ENCODE measurements around the gene SKI.

SKI gene

DNA sequence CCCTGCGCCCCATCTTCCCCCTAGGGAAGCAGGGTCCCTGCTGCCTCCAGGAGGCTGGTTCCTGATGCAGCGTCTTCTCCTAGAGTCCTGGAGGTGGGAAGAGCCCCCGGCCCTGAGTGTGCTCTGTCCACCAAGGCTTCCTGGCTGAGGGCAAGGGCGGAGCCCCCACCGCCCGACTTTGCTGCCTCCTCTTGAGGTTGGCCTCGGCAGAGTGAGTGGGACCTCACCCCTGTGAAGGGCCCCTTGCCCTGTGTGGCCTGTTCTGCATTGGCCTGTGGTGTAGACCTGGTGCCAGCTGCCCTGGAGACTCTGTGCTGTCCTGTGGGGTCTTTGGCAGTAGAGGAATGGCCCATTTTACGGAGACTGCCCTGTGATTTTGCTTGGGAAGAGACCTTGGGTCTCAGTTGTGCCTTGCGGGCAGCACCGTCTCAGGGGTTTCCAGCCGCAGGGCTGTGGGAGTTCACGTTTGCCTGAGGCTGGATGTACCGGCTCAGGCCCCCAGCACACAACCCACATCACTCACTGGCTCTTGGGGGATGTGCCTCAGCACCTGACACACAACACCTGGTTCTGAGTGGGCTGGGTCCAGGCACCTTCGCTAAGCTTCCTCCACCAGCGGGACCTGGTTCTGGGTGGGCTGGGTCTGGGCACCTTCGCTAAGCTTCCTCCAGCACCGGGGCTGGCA is 73.6 kb downstream of the SKI start:
- Histone ChIP-seq H3K27ac (peak overlapping the region; percentile 81 to 92), H3K4me3 (peak overlapping the region; percentile 67)
- DNase-seq (ENCODE audit: low spot score): no peak
- TF ChIP-seq, protein P1, sequence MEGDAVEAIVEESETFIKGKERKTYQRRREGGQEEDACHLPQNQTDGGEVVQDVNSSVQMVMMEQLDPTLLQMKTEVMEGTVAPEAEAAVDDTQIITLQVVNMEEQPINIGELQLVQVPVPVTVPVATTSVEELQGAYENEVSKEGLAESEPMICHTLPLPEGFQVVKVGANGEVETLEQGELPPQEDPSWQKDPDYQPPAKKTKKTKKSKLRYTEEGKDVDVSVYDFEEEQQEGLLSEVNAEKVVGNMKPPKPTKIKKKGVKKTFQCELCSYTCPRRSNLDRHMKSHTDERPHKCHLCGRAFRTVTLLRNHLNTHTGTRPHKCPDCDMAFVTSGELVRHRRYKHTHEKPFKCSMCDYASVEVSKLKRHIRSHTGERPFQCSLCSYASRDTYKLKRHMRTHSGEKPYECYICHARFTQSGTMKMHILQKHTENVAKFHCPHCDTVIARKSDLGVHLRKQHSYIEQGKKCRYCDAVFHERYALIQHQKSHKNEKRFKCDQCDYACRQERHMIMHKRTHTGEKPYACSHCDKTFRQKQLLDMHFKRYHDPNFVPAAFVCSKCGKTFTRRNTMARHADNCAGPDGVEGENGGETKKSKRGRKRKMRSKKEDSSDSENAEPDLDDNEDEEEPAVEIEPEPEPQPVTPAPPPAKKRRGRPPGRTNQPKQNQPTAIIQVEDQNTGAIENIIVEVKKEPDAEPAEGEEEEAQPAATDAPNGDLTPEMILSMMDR (IDR thresholded peaks at IDR 0.05): no peak

DNA sequence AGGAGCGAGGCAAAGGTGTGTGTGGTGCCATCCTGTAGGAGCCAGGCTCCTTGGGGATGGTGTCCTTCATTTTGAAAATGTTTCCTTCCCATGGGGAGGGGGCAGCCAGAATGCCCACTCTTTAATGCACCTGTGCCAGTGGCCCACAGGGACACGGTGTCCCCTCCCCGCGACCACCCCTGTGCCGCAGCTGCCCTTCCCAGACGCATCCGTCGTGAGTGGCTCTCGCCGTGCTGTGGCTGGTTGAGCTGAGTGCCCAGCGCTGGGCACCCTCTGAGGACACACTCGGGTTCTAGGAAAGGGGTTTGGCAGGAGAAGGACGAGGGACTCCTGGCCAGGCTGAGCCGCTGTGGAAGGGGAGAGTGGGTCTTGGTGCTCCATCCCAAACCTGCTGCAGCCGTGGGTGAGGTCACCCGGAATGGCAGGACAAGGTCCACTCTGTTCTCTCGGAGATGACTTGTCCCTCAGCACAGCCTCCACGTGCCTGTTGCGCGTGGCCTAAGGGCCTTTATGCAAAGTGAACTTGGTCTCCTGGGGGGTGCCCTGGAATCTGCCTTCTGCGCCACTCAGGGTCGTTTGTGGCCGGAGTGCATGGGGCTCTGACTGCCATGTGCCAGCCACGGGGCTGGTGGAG is 74.3 kb downstream of the SKI start:
- H3K27ac ChIP-seq: peak overlapping the region; percentile 81 to 92
- TF ChIP-seq, protein P1 (IDR thresholded peaks at IDR 0.05): no peak
- DNase-seq (ENCODE audit: low spot score): no peak
- H3K4me3 ChIP-seq: no peak overlapping the region

DNA sequence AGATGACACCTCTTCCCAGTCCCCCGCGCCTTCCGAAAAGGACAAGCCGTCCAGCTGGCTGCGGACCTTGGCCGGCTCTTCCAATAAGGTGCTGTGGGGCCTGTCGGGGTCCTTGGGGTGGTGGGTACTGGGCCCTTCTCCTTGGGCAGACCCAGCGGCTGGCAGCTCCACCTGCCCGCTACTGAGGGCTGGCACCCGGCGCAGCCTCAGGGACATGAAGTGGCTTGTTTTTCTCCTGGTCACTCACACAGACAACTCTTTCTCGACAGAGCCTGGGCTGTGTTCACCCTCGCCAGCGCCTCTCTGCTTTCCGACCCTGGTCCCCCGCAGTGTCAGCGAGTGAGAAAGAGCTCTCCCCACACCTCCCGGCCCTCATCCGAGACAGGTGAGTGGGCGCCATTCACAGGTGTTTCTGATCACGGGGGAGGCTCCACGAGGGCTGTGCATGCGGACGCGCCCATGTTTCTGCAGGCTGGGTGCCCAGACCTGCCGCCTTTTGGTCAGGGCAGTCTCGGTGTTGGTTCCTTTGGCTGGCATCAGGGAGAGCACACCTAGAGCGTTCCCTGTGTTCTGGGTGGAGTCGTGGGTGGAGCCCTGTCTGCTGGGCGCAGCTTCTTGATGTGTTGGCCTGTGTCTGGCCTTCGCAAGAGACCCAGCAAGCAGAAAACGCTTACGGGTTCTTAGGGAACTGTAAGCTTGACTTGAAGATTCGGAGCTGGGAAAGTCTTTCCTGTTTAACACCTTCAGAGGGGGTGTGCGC is 75.1 kb downstream of the SKI start:
- TF ChIP-seq, protein P1 (IDR thresholded peaks at IDR 0.05): no peak
- no peak for DNase-seq (ENCODE audit: low spot score)

DNA sequence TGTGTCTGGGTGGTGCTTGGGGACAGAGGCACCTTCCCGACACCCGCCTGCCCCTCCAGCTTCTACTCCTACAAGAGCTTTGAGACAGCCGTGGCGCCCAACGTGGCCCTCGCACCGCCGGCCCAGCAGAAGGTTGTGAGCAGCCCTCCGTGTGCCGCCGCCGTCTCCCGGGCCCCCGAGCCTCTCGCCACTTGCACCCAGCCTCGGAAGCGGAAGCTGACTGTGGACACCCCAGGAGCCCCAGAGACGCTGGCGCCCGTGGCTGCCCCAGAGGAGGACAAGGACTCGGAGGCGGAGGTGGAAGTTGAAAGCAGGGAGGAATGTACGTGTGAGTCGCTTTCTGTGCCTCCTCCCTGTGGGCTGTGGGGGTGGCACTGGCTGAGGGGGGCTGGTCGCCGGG is 75.7 kb downstream of the SKI start:
- no peak for DNase-seq (ENCODE audit: low spot score)
- H3K27ac ChIP-seq: no peak overlapping the region
- no peak overlapping the region for H3K4me3 ChIP-seq
- TF ChIP-seq, protein P1 (IDR thresholded peaks at IDR 0.05): no peak

More for the DNA sequence above, 75.1 kb downstream of the SKI start:
- Histone ChIP-seq H3K4me3 (no peak overlapping the region), H3K27ac (peak overlapping the region in 1 of 2 donors; percentile 92)

DNA sequence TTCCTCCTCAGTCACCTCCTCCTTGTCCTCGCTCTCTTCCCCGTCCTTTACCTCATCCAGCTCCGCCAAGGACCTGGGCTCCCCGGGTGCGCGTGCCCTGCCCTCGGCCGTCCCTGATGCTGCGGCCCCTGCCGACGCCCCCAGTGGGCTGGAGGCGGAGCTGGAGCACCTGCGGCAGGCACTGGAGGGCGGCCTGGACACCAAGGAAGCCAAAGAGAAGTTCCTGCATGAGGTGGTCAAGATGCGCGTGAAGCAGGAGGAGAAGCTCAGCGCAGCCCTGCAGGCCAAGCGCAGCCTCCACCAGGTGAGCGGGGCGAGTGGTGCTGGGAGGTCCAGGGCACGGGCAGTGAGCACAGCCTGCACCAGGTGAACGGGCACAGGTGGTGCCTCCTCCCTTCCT is 76.2 kb downstream of the SKI start:
- Histone ChIP-seq H3K4me3 (no peak overlapping the region), H3K27ac (no peak overlapping the region)
- DNase-seq (ENCODE audit: low spot score): no peak
- TF ChIP-seq, protein P1 (IDR thresholded peaks at IDR 0.05): no peak

DNA sequence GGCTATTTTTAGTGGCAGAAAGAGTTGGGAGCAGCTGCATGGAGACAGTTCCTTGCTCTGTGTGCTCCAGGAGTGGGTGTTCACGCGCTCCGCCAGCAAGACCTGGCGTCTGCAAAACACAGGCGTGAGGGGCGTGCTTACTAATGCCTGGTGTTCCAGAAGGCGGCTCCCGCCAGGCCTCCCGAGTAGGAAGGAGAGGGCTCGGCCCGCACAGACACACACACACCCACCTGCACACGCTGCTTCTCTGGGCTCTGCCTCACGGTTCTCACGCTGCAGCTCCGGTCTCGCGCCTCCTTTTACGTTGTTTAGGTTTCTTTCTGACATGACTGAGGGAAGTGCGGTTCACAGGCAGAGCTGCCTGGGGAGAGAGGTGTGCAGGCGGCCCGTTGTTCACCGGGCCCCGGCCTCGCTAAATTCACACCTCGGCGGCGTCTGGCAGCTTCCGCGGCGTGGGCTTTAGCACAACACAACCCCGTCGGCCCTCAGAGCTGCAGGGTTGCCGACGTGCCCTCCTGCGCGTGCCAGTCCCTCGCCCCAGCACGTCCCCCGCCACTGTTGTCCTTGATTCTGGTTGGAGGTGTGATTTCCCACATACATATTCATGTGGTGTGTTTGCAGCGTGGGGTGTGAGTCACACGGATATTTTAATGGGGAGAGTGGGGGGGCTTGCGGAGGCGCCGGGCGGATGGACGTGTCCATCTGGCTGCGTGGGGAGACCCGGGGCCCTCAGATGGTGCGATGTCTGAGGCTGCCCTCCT is 77.0 kb downstream of the SKI start:
- Histone ChIP-seq H3K4me3 (no peak overlapping the region), H3K27ac (no peak overlapping the region)

More for the DNA sequence above, 77.0 kb downstream of the SKI start:
- TF ChIP-seq, protein P1 (IDR thresholded peaks at IDR 0.05): no peak
- no peak for DNase-seq (ENCODE audit: low spot score)
